ENCODE data around the gene PAGE5.

PAGE5 gene

GRCh38 chrX:55220119-55220794 is at the start of gene PAGE5:
PAGE5 (plus strand) TSS chrX:55220346; CDS start chrX:55221383, 1,037 bp downstream.
- DNase-seq, result no peak

GRCh38 chrX:55187281-55187680 is 32.9 kb upstream of the PAGE5 start:
- DNase-seq, result no peak

GRCh38 chrX:55196688-55197087 is 23.5 kb upstream of the PAGE5 start:
- DNase-seq, result no peak

GRCh38 chrX:55201930-55202579 is 18.1 kb upstream of the PAGE5 start:
- DNase-seq, result no peak

GRCh38 chrX:55206162-55206941 is 13.8 kb upstream of the PAGE5 start:
- DNase-seq, result no peak

GRCh38 chrX:55210931-55211677 is 9.0 kb upstream of the PAGE5 start:
- no peak for DNase-seq

GRCh38 chrX:55213381-55213780 is 6.8 kb upstream of the PAGE5 start:
- no peak for DNase-seq

- DNase-seq, result no peak
Measured at GRCh38 chrX:55240788-55241340, 20.7 kb downstream of the PAGE5 start.

GRCh38 chrX:55253528-55253927 is 33.4 kb downstream of the PAGE5 start:
- DNase-seq, result no peak

GRCh38 chrX:55260806-55261205 is 40.7 kb downstream of the PAGE5 start:
- no peak for DNase-seq

- no peak for DNase-seq
Measured at GRCh38 chrX:55264816-55265215, 44.7 kb downstream of the PAGE5 start, which contains the start of gene PAGE3. PAGE3 (minus strand) TSS chrX:55264916; CDS start chrX:55263903, 1,013 bp downstream.
